GM19372 (cell line): ENCODE results near the gene CFAP61.

Experiments used
- ATAC-seq: cut with Tn5 transposase; IDR thresholded peaks from one replicate; pipeline ENCODE4 v1.9.1; 2021; ENCODE audit warnings: mild to moderate bottlenecking, low read depth, moderate library complexity; ENCODE audit not compliant: unreplicated experiment

The CFAP61 gene

DNA sequence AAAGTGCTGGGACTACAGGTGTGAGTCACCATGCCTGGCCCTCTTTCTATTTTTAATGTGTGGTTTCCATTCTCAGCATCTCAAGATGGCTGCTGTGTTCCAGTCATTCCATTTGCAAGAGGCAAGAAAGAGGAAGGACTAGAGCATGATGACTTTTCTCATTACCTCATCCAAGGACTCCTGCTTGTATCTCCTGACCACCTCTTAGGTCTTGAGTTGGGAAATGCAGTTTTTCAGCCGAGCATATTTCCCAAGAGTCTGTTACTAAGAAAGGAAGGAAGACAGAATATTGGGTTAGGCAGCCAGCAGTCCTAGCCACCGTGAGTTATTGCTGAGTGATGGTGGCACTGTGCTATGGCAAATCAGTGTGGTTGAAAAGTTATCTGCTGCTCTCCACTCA lies 207.2 kb downstream of the CFAP61 start:
- ATAC-seq = no peak

DNA sequence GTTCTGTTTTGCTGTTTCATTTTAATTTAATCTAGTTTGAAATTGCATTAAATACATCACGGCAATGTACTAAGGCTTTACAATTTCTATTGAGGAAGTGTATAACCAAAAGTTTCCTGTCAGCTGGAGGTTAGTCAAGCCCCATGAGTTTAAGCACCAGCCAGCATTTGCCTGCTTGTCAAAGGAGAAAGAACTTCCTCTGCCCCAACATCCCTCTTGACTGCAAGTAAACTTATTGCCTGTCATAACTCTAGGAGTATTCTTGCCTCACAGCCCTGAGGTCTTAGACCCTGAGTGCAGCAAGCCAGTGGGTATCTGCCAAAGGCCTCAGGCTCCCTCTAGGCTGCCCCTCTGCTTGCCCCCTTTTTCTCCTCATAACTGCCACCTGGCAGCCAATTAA lies 208.8 kb downstream of the CFAP61 start:
- no peak for ATAC-seq

DNA sequence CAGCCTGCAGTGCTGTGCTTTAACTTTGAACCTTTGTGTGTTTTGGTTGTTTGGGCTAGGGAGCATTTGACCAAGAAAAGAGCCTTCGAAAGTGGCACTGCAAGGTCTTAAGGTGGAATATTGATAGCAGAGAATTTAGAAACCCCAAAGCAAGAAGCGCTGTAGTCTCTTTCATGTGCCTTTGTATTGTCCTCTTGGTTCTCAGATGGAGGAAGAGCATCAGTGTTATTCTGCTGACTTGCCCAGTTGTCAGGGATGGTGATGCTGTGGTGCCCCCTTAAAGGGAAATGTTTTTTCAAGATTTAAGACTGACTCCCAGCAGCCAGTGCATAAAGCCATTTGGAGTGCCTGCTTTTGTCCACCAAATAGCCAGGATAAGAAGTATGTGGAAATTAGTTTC lies 212.9 kb downstream of the CFAP61 start:
- ATAC-seq = no peak

- no peak for ATAC-seq
Observed at GRCh38 chr20:20266552-20266951, 214.2 kb downstream of the CFAP61 start.

GRCh38 chr20:20267685-20268370 lies 215.5 kb downstream of the CFAP61 start:
- no peak for ATAC-seq

- no peak for ATAC-seq
Observed at GRCh38 chr20:20271271-20271670, 218.9 kb downstream of the CFAP61 start.

GRCh38 chr20:20272686-20273085 lies 220.4 kb downstream of the CFAP61 start:
- ATAC-seq = no peak

- ATAC-seq = no peak
Observed at GRCh38 chr20:20273286-20273685, 221.0 kb downstream of the CFAP61 start.

- no peak for ATAC-seq
Observed at GRCh38 chr20:20274821-20275220, 222.5 kb downstream of the CFAP61 start.

GRCh38 chr20:20275636-20276035 lies 223.3 kb downstream of the CFAP61 start:
- no peak for ATAC-seq

DNA sequence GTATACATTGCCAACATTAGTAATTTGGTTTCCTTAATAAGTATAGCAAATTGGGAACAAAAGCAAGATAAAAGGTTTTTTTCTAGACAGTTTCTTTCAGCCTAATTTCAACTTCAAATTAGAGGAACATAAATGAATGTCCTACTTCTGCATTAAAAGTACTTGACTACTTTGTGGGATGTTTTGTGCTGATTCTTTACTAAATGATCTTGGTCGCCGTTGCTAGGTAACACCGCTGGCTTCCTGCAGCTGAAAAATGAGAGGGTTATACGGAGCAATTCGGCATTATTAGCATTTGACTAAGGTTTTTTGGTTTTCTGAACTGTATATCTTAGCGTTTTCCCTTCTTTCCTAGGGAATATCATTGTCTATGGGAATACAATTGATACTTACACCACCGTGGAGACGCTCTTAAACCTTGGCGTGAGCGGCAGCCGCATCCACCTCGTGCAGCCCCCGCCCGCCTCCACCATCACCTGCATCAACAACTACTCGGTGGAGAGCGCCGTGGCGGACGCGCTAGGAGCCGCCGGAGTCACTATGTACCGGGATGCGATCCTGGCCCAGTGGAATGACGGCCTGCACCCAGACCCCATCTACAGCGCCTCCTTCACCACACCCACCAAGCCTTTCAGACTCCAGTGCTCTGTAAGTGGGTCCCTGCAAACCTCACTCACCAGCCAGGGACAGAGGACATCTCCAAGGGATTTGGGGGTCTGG lies 224.6 kb downstream of the CFAP61 start:
- no peak for ATAC-seq

GRCh38 chr20:20277894-20278335 lies 225.6 kb downstream of the CFAP61 start:
- ATAC-seq = no peak

DNA sequence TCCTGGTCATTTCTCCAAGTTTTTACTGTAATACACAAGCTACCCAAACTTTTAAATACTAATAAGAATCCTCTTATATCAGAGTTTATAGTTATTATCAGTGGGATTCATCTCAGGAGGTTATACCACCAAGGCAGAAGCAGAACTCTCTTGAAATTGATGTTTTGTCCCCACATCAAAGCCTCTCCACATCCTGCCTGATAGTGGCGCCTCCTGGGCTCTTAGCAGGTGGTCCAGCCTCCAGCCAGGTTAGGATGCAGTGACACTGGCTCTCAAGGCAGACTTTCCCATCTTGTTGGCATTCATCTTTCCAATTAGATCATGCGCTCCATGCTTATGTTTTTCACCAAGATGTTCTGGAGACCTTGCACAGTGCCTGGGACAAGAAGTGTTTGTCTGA lies 233.7 kb downstream of the CFAP61 start:
- no peak for ATAC-seq

DNA sequence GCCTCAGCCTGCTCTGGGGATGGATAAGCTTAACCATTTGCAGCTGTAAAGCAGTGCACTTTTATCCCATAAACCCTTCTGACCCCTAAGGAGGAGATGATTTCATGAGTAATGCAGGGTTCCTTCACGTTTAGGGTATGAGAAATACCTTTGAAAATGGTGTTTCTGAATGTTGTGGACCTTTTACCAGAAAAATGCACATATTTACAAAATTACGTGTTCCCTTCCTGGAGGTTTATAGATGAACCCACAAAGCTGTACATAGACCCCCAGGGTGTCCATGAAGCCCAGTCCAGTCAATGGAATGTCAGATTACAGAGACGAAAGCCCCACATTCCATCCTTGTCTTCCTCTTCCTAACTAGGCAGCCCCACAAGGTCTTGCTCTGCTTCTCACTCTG lies 237.0 kb downstream of the CFAP61 start:
- no peak for ATAC-seq

- no peak for ATAC-seq
Observed at GRCh38 chr20:20292472-20292871, 240.1 kb downstream of the CFAP61 start.

GRCh38 chr20:20293141-20293540 lies 240.8 kb downstream of the CFAP61 start:
- no peak for ATAC-seq

DNA sequence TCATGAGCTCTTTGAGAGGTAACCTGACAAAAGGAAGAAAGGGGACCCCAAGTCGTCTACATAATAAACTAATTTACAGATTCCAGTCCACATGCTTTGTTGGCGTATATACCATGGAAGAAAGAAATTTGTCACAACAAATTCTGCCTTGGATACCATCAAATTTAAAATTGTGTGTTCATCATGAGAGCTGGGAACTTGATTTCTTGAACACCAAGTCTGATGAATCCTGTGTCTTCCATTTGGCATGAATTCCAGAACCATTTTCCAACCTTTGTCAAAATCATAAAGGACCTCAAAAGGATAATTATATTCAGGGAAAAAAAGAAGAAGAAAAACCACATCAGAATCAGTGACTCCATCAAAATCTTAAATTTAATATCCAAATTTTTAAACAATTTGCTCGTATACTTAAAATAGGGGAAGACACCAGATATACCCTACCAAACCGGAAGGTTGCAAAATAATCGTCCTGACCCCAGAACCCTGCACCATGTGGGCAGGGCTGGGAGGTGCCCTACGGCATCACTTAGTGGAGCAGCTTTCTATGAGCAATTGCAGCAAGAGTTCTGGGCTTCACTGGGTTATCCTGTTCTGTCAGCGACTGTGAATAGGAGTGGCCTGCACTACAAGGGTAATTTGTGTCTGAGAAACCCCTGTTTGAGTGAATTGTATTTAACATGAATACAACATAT lies 241.5 kb downstream of the CFAP61 start:
- no peak for ATAC-seq

DNA sequence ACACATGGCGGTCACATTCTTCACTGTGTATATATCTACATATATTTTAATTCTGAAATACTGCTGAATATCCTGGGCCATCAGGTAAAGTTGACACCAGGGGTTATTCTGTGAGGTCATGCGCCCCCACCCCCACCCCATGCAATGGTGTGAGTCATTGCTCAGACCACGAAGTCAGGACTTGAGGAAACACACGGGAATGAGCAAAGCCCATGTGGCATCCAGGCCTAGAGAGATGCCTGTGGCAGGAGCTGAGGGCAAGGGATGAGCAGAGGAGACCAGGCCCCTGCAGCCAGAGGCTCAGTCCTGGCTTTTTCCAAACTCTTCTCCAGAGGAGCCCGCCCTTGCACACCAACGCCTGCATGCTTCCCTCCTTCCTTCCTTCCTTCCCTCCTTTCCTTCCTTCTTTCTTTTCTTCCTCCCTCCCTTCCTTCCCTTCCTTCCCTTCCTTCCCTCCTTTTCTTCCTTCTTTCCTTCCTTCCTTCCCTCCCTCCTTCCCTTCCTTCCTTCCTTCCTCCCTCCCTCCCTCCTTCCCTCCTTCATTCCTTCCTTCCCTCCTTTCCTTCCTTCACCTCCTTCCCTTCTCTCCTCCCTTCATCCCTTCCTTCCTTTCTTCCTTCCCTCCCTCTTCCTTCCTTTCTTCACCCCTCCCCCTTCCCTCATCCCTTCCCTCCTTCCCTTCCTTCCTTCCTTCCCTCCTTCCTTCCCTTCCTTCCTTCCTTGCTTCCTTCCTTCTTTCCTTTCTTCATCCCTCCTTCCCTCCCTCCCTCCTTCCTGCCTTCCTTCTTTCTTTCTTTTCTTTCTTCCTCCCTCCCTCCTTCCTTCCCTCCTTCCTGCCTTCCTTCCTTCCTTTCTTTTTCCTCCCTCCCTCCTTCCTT lies 243.5 kb downstream of the CFAP61 start:
- ATAC-seq = no peak

DNA sequence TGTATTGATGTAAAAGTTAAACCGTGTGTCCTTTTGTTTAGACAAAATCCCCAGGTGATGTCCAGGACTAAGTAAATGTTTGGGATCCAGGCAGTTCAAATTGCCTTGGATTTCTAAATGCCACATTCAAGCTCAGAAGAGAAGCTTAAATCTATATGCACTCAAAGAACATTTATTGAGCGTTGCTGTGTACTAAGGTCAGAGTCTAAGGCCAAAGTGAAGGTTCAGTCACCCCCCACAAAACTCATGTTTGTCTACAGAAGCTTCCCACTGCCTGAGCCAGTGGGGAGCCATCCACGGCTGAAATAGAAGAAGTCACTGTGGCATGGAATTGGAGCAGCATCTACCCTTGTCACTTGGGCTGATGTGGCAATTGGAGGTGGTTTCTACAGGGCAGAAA lies 244.8 kb downstream of the CFAP61 start:
- no peak for ATAC-seq

GRCh38 chr20:20297752-20298151 lies 245.4 kb downstream of the CFAP61 start:
- no peak for ATAC-seq

- ATAC-seq = no peak
Observed at GRCh38 chr20:20299904-20300303, 247.6 kb downstream of the CFAP61 start.
